Stimulated activated CD8-positive, alpha-beta memory T cell treated with anti-CD3 and anti-CD28 coated beads, Interleukin-15, amount 100 ng/mL, for 1 hour (primary cell): ENCODE measurements around the gene HSD17B3.
"Not testable (repeated sequence)": the region's sequence is repeated elsewhere in the genome, so short reads cannot be mapped to it uniquely, and the experiment has no call there.

ENCODE experiments used
- DNase-seq: peaks from one replicate; pipeline ENCODE4 v3.0.0-alpha.2; 2020; ENCODE audit warnings: low read depth

The HSD17B3 gene

DNA sequence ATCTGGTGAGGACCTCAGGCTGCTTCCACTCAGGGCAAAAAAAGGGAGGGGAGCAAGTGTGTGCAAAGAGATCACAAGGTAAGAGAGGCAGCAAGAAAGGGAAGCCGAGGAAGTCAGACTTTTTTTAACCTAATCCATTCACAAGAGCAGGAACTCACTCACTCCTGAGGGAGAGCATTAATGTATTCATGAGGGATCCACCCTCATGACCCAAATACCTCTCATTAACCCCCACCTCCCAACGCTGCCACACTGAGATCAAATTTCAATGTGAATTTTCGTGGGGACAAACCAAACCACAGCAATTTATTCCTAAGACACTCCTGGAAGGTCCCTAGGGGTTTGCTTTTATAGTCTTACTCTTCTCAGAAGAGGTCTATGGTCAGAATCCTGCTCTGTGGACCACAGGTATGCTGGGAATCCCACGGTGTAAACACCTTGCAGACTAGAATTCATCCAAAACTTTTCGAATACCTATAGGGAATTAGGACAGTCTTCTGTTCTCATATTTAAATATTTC, 108.7 kb downstream of the HSD17B3 start:
- DNase-seq, result no peak

DNA sequence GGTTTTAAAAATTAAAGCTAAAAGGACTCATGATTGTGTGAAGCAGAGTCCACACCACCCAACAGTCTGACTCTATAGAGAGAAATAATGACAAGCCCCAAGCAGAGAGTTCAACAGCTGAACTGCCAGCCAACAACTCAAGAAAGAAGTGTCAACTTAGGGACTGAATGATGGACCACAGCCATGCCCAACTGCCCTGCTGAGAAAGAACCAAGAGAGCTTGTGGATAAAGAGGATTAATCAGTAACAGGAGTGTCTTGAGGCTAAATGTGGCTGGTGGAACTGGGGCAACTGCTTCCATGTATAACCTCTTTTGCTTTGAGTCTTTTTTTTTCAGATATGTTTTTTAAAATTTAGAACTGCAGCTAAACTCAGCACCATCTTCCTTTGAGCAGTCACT, 109.3 kb downstream of the HSD17B3 start:
- no peak for DNase-seq

DNA sequence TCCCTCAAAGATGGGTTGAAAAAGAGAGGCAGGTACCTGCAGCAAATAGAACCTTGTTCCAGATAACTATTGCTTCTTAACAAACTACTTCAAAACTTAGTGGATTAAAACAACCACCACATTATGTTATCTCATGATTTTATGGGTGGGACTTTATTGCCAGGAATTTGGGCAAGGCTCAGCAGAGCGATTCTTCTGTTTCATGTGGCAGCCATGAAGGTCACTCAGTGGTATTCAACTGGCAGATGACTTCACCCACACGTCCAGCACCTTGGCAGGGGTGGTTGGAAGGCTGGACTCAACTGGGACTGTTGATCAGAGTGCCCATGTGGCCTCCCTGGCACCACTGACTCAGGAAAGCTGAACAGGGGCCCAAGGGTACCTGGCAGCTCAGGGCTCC, 112.0 kb downstream of the HSD17B3 start:
- no peak for DNase-seq

DNA sequence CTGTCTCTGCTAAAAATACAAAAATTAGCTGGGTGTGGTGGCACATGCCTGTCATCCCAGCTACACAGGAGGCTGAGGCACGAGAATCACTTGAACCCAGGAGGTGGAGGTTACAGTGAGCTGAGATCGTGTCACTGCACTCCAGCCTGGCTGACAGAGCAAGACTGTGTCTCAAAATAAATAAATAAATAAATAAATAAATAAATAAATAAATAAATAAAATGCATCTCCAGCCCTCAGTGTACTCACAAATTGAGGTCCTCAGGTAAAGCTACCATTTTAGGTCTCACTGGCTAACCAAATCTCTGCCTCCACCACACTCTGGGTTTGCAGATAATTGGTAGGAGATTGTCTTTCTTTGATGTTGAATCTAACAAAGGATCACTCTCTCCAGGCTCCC, 112.4 kb downstream of the HSD17B3 start:
- not testable (repeated sequence) for DNase-seq

DNA sequence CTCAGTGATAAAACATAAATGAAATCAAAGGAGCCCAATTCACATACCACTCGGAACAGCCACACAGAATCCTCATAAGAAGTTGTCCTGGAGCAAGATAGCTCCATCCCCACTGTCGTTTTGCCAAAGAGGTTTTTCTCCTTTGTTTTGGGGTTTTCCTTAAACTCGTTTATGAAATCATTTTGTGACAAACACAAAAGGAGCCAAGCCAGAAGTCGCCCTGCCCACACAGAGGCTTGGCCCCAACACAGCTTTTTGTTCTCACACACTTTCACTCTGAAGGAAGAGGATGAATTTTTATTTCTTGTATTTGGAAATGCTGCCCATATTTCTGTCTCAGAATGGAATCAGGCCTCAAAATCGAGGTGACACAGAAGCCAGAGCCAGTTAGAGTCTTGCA, 113.4 kb downstream of the HSD17B3 start:
- no peak for DNase-seq

DNA sequence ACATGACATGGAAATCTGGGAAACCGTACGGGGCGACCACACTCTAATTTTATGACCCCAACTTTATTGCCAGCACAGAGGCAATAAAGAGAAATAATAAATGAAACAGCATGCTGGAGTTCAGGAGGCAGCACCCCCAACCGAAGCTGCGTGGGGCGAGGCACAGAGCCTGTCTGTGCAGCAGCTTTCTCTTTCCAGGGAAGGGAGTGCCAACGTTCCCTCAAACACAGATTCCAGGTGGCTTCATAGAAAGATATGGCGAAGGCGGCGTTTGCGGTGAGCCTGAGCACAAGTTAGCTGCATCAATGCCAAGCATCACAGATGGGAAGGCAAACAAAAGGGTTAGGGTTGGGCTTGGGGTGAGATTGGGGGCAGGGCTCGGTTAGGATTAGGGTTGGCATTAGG, 114.8 kb downstream of the HSD17B3 start:
- no peak for DNase-seq

DNA sequence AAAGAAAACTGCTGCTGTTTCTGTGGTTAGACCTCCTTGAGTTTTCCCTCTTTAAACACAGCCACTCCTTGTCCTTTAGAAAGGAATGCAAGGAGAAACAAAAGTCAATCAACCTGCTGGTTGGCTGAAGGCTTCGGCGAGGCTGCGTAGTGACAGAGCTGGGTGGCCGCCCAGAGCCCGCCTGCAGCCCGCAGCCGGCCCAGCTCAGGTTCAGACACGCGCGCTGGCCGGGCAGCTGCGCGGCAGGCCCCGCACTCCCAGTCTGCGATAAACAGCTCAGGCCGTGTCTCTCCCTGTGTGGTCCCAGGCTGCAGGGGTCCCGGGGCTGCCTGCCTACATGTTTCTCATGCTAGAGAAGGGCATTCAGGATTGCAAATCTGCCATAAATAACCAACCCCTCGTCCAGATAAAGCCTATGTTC, 115.4 kb downstream of the HSD17B3 start:
- DNase-seq, result no peak

DNA sequence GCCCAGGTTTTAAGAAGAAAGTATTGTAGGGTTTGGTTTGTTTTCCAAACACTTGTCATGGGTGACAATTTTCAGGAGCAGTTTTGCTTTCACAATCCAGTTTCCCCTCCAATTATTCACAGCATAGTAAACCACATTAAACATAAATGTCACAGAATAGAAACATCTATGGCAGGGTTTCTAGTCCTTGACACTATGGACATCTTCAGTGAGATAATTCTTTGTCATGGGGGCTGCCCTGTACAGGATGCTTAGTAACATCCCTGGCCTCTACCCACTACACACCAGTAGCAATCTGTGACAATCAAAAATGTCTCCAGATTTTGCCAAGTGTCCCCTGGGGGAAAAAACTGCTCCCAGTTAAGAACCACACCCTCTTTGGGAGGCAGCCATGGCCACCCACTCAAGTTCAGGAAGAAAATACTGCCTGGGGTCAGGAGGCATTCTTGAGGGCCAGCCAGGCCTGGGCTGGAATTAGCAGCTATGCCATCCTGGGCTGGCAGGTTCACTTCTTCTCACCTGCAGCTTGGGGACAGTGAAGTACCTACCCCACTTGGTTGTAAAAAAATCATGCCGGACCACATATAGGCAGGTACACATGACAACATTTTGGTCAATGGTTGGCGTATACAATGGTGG, 116.3 kb downstream of the HSD17B3 start:
- DNase-seq, result no peak
